HS-27A (cell line): ENCODE results near the gene FAM13C.
"Not testable (repeated sequence)": the region's sequence is repeated elsewhere in the genome, so short reads cannot be mapped to it uniquely, and the experiment has no call there.

ENCODE experiments used
- DNase-seq: peaks from one replicate; pipeline ENCODE4 v3.0.0-alpha.2; 2012; ENCODE audit warnings: low read depth, missing footprints

Gene FAM13C

DNA sequence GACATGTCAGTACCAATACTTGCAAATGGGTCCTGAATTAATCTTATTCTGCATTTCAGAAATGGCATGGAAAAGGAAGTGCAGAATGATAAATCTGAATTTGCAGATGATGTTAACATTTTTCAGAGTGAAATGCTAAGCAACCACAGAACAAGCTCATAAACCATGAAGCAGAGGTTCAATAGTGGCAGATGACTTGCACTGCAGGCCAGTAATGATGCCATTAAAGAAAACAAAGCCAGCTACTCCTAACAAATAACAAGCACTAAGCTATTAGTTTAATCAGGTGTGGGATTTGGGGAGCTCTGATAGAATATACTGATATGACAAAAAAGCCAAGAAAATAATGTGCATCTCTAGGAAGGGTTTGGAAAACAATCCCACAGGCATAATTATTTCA, 85.4 kb downstream of the FAM13C start:
- no peak for DNase-seq

- DNase-seq, result no peak
These were observed 86.2 kb downstream of the FAM13C start for GRCh38 chr10:59276133-59276532.

- DNase-seq, result no peak
These were observed 88.9 kb downstream of the FAM13C start for GRCh38 chr10:59273445-59273844.

- no peak for DNase-seq
These were observed 90.3 kb downstream of the FAM13C start for GRCh38 chr10:59272061-59272460.

DNA sequence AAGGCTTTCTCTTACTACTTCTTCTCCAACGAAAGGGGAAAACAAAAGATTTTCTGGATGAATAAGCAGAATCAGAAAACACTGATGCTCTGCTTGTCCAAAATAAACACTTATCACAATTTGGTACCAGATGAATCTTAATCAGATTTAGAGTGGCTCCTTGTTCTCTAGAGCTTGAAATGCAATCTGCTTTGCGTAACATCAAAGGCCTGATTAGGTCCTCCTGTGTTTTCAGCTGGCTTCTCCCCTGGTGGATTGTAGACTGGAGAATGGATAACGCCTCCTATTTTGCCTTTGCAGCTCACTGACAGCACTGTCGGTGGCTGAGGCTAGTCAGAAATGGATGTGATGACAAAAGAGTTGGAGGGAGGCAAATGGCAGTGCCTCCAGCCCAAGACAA, 91.2 kb downstream of the FAM13C start:
- DNase-seq, result no peak

- no peak for DNase-seq
These were observed 91.9 kb downstream of the FAM13C start for GRCh38 chr10:59270492-59270891.

GRCh38 chr10:59269651-59270050, 92.7 kb downstream of the FAM13C start:
- no peak for DNase-seq

DNA sequence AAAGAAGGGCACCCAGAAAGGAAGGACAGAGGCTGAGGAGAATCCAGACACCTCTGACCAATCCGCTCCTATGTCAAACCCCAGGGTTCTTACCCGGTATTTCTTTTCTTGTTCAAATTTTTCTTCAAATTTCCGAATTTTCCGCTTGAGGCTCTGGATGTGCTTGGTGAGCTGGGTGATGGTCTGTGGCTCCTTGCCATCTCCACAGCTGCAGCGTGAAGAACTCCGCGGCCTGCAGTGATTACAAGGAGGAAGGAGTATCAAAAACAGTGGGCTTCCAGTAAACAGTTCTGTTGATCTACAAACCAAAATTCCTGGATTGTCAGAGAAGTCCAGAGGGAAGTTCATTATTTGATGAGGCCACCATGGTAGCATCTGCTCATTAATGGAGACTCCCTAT, 93.9 kb downstream of the FAM13C start:
- no peak for DNase-seq

DNA sequence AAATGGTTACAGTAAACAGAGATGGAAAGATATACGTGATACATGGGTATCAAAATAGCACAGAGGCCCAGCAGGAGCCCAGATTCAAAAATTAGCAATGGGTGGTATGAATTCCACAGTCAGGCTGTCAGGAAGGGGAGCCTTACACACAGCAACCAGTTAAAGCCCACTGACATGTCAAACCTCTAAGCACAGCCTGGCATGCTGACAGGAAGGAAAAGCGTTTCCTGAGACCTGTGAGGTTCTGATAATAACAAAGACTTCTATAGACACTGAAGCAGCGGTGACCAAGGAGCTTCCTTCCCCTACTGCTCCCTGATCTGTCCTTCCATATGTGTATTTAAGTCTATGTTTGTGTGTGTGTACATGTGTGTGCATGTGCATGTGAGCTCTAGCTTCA, 96.0 kb downstream of the FAM13C start:
- DNase-seq, result no peak

DNA sequence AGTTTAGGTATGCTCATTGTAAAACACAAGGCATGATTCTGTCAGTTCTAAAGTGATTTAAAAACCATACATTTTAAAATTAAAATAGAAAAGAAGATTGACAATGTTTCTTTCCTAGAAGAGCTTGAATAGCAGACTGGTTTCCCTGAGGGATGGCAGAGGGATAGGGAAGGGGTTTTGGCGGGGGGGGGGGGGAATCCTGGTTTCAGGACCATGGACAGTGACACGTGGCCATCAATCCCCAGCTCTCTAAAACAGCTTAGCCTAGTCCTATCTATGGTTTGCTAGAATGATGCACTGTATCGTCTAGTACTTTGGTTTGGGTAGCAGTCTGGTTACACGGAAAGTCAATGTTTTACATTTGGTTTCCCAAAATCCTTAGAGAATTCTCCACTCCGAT, 97.2 kb downstream of the FAM13C start:
- no peak for DNase-seq

DNA sequence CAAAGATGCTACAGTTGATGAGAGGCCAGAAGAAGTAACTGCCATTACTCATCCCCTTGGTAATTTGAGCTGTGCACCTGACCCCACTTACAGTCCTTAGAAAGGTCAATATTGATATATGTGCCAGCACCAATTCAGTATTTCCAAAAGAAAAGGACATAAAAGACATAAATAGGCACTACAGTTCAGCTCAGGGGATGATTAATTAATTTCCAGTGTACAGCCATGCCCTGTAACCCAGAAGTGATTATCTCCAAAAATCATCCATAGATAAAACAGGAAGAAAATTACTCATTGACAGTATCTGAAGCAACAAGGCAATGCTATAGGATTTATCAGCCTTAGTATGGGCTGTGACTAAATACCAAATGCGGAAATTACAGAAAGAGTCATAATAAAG, 103.5 kb downstream of the FAM13C start:
- no peak for DNase-seq

- DNase-seq, result no peak
These were observed 105.1 kb downstream of the FAM13C start for GRCh38 chr10:59257224-59257623.

GRCh38 chr10:59255463-59255862, 106.9 kb downstream of the FAM13C start:
- no peak for DNase-seq

DNA sequence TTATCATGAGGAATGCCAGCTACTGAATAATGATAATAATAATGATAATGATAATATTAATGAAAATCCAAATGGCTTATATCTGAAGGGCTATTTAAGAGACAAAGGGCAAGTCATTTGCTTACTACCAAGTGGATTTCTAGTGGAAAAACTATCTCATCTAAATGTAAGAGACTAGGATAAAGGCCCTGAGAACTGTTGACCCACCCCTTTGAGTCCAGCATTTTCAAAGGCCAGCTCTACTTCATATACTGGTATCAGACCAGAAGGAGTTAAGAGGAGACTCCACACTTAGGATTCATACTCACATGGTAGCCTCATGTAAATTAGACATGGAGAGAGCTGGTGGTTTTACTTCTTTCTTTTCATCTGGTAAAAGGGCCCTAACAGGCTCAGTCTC, 109.9 kb downstream of the FAM13C start:
- DNase-seq, result no peak

DNA sequence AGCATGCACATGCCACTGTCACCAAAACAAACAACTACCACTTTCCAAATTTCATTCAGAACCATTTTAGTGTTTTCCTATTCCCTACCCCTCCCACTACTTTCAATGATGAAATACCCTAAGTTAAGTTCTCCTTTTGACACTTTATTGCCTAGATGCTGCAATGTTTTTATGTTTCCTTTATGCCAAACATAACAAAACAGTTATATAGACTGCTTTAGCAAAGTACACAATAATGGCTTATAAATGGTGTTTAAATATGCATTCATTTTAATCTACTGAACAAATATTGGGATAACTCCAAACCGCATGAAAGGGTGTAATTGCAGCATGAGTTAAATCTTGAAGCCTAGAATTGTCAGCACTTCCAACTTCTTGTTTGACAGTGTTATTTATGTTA, 116.7 kb downstream of the FAM13C start:
- DNase-seq, result no peak

GRCh38 chr10:59244871-59245270, 117.5 kb downstream of the FAM13C start:
- no peak for DNase-seq

- no peak for DNase-seq
These were observed 118.6 kb downstream of the FAM13C start for GRCh38 chr10:59243611-59244195.

- DNase-seq, result no peak
These were observed 119.4 kb downstream of the FAM13C start for GRCh38 chr10:59242991-59243390.

DNA sequence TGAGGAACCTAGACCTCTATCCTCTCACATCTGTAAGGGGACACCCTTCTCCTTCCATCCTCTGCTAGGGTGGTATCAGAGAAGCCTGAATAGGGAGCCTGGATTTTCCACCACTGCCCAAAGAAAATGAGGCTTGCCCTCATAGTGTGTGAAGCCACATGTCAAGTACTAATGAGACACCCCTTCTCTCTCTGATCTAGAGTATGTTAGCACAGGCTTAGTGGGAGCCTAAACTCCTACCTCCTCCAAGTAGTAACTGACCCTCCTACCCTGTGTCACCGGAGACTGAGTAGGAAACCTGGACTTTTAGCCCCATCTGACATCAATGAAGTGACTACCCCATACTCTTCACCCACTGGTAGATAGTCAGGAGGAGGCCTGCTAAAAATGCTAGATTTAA, 120.3 kb downstream of the FAM13C start:
- DNase-seq, result no peak

DNA sequence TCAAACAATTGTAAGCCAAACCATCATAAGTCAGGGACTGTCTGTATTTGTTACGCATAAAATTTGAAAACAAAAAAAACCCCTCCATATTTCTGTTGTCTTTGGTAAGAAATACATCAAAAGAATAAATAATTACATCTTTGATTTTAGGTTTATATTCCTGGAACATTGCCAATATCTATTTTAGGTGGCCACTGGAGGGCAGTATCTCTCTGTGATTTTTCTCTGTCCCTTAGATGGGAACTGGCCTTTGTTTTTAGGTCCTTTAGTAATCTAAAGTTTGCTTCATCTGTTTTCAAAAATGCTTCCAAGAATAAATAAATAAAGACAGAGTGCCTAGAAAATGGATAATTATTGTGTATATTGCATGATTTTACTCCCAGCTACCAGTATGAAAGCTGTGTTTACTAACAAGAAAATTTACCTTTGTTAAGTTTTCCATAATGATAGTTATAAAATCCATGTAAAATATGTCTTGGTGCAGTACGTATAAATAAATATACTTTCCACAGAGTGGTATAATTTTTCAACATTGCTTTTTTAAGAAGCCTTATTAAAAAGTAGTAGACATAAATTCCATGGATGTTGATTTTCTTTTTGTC, 121.7 kb downstream of the FAM13C start:
- DNase-seq, result no peak

DNA sequence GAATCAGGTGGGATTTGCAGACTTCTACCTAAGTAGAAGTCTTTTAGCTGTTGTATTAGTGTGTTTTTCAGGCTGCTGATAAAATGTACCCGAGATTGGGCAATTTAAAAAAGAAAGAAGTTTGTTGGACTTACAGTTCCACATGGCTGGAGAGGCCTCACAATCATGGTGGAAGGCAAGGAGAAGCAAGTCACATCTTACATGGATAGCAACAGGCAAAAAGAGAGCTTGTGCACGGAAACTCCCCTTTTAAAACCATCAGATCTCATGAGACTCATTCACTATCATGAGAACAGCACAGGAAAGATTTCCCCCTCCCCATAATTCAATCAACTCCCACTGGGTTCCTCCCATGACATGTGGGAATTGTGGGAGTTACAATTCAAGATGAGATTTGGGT, 123.2 kb downstream of the FAM13C start:
- not testable (repeated sequence) for DNase-seq

DNA sequence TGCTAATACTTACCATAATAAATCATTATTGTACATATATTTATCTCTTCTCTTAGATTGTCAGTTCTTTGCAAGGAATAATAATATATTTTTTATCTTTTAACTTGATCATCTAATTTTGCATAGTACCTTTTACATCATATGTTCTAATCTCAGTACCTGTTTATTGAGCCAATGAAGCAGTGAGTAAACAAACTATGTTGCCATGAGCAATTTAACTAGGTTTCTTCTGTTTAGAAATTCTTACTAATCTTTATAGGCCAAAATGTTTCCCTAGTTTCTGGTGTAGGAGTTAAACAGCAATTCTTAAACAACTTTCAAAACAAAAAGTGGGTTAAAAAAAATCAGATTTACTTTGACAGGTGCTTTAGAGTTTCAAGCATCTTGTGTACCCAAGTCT, 124.6 kb downstream of the FAM13C start:
- no peak for DNase-seq

- DNase-seq, result no peak
These were observed 126.2 kb downstream of the FAM13C start for GRCh38 chr10:59236064-59236697.
